Activated T-cell treated with anti-CD3 and anti-CD28 coated beads for 4 hours (primary cell): Measurements from ENCODE around the gene EME2.

Experiments used
- DNase-seq: peaks from one replicate; pipeline ENCODE4 v3.0.0-alpha.2; 2020

Gene EME2

DNA sequence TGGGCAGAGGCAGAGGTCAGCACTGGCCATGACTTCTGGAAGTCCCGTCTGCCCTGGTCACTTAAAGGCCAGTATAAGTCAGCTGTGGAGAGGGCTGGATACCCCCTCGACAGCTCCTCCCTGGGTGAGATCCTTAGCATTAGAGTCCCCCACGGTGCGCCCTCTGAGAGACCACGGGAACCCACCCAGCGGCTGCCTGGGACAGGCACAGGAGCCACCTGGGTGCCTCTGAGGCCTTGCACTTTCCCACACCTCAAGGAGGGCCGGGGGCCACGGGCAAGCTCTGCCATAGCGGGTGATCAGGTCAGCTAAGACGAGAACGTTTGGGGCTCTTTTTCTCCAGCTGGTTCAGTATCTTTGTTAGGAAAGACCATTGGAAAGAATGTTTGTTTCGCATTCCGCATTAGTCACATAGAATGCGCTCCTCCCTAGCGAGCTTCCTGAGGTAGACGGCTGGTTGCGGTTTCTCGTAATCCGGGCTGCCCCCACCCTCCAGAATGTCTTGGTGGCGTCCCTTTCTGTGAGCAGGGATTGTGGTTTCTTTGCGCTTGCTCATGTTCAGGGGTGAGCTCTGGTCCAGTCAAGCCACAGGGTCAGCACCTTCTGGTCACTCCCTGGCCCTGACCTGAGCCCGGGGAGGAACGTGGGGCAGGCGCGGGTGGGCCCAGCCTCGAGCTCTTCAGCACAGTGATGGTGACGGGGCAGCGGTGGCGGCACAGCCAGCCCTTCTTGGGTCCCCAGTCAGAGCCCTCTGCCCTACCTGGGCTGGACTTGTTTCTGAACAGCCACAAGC, 26.5 kb upstream of the EME2 start:
- no peak for DNase-seq

DNA sequence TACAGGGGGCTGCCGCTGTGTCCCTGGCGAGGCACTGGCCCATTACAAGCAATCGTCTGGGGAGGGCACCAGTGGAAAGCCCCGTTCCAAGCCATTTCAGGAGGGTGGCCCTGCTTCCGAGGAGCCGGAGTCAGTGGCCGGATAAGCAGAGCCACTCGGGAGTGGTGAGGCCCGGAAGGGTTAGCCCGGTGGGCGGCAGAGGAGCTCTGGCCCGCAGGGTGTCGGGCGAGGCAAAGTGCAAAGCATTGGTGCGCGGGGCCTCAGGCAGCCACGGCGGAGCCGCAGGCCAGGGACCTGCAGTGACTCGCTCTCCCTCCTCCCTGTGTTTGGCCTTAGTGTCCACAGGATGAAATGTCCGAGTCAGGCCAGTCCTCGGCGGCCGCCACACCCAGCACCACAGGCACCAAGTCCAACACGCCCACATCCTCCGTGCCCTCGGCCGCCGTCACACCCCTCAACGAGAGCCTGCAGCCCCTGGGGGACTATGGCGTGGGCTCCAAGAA, 25.9 kb upstream of the EME2 start:
- DNase-seq = no peak

- DNase-seq = no peak
Observed at GRCh38 chr16:1747934-1748333, 24.7 kb upstream of the EME2 start.

DNA sequence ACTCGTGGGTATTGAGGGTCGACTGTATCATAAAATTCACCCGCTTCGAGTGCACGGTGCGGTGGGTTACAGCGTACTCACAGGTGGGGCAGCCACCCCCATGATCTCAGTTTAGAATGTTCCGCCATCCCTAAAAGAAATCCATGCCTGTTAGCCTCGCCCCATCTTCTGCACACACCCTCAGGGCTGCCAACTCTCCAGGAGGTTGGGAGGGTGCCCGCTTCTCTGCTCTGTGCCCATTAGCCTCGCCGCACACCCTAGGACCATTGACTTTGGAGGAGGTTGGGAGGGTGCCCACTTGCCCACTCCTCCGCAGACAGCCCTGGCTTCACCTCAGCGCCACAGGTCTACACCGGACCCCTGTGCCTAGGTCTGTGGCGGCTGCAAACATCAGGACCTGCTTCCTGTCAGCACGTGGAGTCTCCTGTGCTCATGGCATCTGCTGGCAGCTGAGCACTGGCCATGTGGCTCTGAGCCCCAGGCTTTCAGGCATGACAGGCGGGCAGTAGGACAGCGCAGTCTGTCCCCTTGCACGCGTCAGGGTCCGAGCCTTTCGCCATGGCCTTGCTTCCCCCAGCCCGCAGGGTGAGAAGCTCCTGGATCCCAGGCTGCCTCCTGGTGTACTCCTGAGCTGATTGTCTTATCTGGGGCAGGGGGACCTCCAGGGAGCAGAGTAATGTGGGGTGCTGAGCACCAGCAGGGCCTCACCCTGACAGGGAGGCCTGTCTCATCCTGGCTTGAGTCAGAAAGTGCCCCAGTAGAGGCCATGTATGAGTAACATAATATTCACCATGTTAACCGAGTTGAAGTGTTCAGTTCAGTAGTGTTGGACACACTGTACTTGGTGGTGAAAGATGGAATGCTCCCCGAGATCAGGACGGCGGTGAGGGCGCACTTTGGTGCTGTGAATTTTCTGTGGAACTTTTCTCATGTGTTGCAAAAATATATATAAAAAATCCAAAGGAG, 23.2 kb upstream of the EME2 start:
- no peak for DNase-seq

GRCh38 chr16:1751946-1752345, 20.7 kb upstream of the EME2 start:
- DNase-seq = no peak

GRCh38 chr16:1752853-1753252, 19.8 kb upstream of the EME2 start:
- DNase-seq = no peak

DNA sequence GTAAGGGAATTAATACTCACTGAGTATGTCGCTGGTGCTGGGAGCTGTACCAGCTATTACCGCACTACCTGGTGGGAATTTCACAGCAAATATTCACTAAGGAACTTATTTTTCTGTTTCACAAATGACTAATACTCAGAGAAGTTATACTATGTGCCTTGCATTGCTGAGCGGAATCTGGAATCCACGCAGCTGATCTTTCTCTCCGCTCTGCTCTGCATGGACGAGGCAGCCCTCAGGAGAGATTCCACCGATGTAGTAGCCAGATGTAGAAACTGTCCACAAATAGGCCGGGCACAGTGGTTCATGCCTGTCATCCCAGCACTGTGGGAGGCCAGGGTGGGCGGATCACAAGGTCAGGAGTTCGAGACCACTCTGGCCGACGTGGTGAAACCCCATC, 18.4 kb upstream of the EME2 start:
- no peak for DNase-seq

GRCh38 chr16:1757714-1758461, 14.7 kb upstream of the EME2 start:
- no peak for DNase-seq

GRCh38 chr16:1758923-1759322, 13.7 kb upstream of the EME2 start:
- no peak for DNase-seq

DNA sequence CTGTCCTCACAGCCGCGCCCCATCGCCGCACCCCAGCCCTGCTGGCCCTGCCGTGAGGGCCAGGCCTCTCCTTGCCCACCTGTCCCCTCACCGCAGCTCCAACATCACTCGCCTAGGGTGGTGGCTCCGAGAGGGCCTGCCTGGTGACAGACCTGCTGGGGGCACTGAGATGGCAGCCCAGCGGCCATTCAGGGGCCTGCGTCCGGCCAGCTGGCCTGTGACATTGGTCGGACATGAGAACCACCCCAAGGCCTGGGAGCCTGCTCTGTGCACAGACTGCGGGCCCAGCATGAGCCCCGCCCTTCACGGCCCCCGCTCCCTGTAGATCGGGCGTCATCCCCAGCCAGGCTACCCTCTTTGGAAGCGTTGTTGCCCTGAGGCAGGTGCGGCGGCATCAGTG, 13.1 kb upstream of the EME2 start:
- DNase-seq = no peak

DNA sequence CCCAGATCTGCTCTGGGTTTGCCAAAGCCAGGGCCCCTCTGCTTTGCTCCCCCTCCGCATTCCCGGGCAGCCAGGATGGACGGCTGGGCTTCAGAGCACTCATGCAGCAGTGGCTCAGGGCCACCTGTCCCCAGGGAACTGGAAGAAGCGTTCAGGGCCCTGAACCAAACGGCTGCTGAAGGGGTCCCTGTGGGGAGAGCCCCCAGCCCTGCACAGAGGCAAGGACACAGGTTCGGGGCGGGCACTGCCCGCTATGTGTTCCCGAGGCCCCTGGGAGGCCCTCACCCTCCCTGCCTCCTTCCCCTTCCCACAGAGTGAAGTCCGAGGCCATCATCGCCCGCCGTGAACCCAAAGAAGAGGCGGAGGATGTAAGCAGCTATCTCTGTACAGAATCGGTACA, 11.7 kb upstream of the EME2 start:
- DNase-seq = no peak

GRCh38 chr16:1761751-1762150, 10.9 kb upstream of the EME2 start:
- DNase-seq = no peak

- no peak for DNase-seq
Observed at GRCh38 chr16:1762196-1762878, 10.3 kb upstream of the EME2 start.

- DNase-seq = no peak
Observed at GRCh38 chr16:1762879-1763520, 9.6 kb upstream of the EME2 start.

- DNase-seq = no peak
Observed at GRCh38 chr16:1763521-1764511, 8.8 kb upstream of the EME2 start.

DNA sequence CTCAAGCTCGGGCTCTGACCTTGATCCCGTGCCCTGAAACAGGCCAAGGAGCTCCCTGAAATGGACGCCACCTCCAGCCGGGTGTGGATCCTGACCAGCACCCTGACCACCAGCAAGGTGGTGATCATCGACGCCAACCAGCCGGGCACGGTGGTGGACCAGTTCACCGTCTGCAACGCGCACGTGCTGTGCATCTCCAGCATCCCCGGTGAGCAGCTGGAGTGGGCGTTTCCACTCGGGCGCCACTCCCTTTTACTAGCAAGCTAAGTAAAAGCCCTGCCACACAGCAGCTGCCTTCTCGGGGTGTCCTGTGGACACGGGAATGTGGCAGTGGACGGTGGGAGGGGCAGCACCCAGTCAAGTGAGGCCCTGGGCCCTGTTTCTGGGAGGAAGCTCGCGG, 7.6 kb upstream of the EME2 start:
- no peak for DNase-seq

DNA sequence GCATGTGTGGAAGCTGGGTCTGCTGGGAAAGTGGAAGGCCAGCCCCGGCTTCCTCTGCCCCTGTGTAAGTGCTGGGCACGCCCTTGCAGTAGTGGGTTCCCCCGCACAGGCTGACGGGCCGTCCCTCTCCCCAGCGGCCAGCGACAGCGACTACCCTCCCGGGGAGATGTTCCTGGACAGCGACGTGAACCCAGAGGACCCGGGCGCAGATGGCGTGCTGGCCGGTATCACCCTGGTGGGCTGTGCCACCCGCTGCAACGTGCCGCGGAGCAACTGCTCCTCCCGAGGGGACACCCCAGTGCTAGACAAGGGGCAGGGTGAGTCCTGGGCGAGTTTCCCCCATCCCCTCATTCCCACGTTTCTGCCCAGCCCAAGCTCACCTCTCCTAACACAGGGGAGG, 6.8 kb upstream of the EME2 start:
- no peak for DNase-seq

DNA sequence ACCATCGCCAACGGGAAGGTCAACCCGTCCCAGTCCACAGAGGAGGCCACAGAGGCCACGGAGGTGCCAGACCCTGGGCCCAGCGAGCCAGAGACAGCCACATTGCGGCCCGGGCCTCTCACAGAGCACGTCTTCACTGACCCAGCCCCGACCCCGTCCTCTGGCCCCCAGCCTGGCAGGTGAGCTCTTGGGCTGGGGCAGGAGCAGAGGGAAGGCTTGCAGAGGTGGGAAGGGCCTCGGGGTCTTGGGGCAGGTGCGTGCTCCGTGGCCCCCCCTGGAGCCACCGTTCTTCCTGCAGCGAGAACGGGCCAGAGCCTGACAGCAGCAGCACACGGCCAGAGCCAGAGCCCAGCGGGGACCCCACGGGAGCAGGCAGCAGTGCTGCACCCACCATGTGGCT, 6.4 kb upstream of the EME2 start:
- no peak for DNase-seq

DNA sequence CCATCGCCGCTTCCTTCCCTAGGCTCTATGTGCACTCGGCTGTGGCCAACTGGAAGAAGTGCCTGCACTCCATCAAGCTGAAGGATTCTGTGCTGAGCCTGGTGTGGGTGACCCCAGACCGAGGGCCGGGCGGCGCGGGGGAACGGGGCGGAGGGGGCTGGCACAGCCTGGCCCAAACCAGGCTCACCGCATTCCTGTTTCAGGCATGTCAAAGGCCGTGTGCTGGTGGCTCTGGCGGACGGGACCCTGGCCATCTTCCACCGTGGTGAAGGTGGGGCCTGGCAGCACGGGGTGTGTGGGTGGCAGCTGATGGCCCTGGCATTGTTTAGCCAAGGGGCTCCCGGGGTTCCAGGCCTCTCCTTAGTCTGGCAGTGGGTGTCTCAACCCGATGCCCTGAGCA, 5.9 kb upstream of the EME2 start:
- no peak for DNase-seq

DNA sequence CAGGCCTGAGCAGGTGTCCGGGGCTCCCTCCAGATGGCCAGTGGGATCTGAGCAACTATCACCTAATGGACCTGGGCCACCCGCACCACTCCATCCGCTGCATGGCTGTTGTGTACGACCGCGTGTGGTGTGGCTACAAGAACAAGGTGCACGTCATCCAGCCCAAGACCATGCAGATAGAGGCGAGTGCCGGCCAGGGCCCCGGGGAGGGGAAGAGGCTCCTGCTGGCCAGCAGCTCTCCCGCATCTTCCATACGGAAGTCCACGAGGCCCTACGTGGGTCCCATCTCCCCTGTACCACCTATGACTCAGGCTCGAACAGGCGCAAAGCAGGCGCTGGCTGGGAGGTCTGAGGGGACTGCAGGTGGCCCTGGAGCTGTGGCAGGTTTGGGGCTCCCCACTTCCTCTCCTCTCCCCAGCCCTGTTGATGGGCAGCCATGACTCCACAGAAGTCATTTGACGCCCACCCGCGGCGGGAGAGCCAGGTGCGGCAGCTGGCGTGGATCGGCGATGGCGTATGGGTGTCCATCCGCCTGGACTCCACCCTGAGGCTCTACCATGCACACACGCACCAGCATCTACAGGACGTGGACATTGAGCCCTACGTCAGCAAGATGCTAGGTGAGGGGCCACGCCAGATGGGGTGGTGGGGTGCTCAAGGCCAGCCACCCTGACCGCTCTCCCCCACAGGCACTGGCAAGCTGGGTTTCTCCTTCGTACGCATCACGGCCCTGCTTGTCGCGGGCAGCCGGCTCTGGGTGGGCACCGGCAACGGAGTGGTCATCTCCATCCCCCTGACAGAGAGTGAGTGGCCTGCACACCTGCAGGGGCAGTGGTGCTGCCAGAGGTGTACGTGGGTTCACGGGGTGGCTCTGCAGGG, 5.3 kb upstream of the EME2 start:
- DNase-seq = no peak
